ENCODE measurements around the gene COL4A4.
"Not testable (repeated sequence)": the region's sequence is repeated elsewhere in the genome, so short reads cannot be mapped to it uniquely, and the experiment has no call there.

The COL4A4 gene

GRCh38 chr2:227163998-227164762, at the start of gene COL4A4, which contains the start of gene COL4A3:
COL4A4 (minus strand) TSS chr2:227164205; CDS start chr2:227147483, 16,722 bp downstream.
COL4A3 (plus strand) TSS chr2:227164624; CDS start chr2:227164727, 103 bp downstream.
- DNase-seq: no peak

GRCh38 chr2:227207573-227207972, 43.6 kb upstream of the COL4A4 start:
- DNase-seq: no peak

- no peak for DNase-seq
Observed at GRCh38 chr2:227206406-227206805, 42.4 kb upstream of the COL4A4 start.

GRCh38 chr2:227205701-227206100, 41.7 kb upstream of the COL4A4 start:
- DNase-seq: no peak

GRCh38 chr2:227204452-227204851, 40.4 kb upstream of the COL4A4 start:
- DNase-seq: peak; percentile 78

- DNase-seq: no peak
Observed at GRCh38 chr2:227201771-227202170, 37.8 kb upstream of the COL4A4 start.

- DNase-seq: no peak
Observed at GRCh38 chr2:227198866-227199265, 34.9 kb upstream of the COL4A4 start.

GRCh38 chr2:227194219-227194618, 30.2 kb upstream of the COL4A4 start:
- DNase-seq: no peak

GRCh38 chr2:227192491-227192890, 28.5 kb upstream of the COL4A4 start:
- no peak for DNase-seq

- DNase-seq: peak; percentile 57
Observed at GRCh38 chr2:227191367-227191766, 27.4 kb upstream of the COL4A4 start.

- DNase-seq: no peak
Observed at GRCh38 chr2:227188292-227188691, 24.3 kb upstream of the COL4A4 start.

GRCh38 chr2:227186751-227187150, 22.7 kb upstream of the COL4A4 start:
- DNase-seq: no peak

GRCh38 chr2:227185615-227186232, 21.7 kb upstream of the COL4A4 start:
- no peak for DNase-seq

GRCh38 chr2:227183657-227184367, 19.8 kb upstream of the COL4A4 start:
- no peak for DNase-seq

- no peak for DNase-seq
Observed at GRCh38 chr2:227182765-227183164, 18.8 kb upstream of the COL4A4 start.

GRCh38 chr2:227180770-227181169, 16.8 kb upstream of the COL4A4 start:
- DNase-seq: no peak

- no peak for DNase-seq
Observed at GRCh38 chr2:227179988-227180685, 16.1 kb upstream of the COL4A4 start.

GRCh38 chr2:227177592-227178336, 13.8 kb upstream of the COL4A4 start:
- no peak for DNase-seq

GRCh38 chr2:227171779-227172178, 7.8 kb upstream of the COL4A4 start:
- not testable (repeated sequence) for DNase-seq

- DNase-seq: no peak
Observed at GRCh38 chr2:227164763-227165291, 822 bp upstream of the COL4A4 start.

GRCh38 chr2:227163485-227163997, 464 bp downstream of the COL4A4 start:
- DNase-seq: no peak

- no peak for DNase-seq
Observed at GRCh38 chr2:227161947-227162346, 2.1 kb downstream of the COL4A4 start.
